ENCODE data around the gene KAT7. TPM values are rescaled to one million over a fixed set of nuclear protein-coding genes. Genes with fewer than 3 reads are reported as not detected.
A peak's percentile ranks its signal among the peaks of the same experiment; 100 is the strongest.
"Not testable (repeated sequence)": the region's sequence is repeated elsewhere in the genome, so short reads cannot be mapped to it uniquely, and the experiment has no call there.

KAT7 gene
- total RNA-seq, 3 donors from 2014 or later: 59.4 to 66.6 (median 63.8) TPM

DNA sequence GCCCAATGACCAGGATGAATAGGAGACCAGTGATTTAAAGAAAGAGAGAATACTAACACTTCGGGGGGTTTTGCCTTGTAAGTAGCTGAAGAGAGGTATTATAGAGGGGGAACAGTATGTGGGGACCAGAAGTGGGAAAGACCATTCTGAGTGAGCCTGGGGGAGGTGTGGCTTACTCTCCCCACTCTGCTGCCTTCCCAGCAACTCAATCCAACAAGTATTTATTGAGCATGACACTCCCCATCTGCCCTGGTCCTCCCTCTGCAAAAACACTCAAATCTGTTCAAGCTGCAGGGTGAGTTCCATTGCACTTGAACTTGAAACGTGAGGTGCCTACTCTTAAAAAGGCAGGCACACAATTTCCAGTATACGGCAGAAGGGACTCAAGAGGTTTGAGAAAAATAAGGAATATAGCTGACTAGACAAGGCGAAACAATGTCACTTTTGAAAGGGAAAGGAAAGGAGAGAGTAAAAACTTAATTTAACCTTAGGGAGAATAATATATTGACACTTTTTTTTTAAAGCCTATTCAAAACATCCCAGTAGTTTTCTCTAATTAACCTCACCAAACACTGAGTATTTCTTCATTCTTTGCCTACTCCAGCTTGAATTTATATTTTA is 32.7 kb upstream of the KAT7 start:
- ATAC-seq (no peak), DNase-seq (no peak)
- no peaks in the 10 kb centered on the region for H3K9me3 Mint-ChIP-seq
- no peak overlapping the region for H3K4me3 Mint-ChIP-seq
- no peaks in the 10 kb centered on the region for H3K27me3 Mint-ChIP-seq (ENCODE audit: low read depth)
- H3K4me1 Mint-ChIP-seq (ENCODE audit: low read depth): peaks cover 81% of the 10 kb centered on the region
- H3K36me3 Mint-ChIP-seq (ENCODE audit: insufficient read depth): peaks cover 10% of the 10 kb centered on the region

DNA sequence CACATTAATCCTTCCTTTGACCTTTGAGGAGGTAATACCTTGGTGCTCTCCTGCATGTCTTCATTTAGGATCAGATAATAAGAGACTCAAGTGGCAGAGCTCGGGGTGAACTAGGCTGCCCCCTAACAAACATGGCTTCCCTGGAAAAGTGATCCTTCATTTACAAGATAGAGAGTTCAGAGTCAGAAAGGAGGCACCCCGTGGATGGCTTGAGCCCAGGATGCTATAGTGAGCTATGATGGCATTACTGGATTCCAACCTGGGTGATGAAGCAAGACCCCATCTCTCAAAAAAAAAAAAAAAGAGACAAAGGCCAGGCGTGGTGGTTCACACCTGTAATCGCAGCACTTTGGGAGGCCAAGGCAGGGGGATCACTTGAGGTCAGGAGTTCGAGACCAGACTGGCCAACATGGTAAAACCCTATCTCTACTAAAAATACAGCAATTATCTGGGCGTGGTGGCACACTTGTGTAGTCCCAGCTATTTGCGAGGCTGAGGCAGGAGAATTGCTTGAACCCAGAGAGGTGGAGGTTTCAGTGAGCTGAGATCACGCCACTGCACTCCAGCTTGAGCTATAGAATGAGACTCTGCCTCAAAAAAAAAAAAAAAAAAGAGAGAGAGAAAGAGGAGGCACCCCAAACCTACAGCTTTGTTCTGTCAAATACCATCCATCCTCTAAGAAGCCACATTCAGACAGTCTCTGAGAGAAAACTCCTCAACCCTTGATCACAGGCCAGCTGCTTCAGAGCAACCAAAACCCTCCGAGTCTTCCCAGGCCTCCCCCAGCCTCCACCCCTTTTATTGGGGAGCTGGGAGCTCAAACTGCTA is 31.9 kb upstream of the KAT7 start:
- Mint-ChIP-seq H3K4me1 (ENCODE audit: low read depth) (peaks cover 87% of the 10 kb centered on the region), H3K36me3 (ENCODE audit: insufficient read depth) (peaks cover 10% of the 10 kb centered on the region)
- ATAC-seq: no peak

DNA sequence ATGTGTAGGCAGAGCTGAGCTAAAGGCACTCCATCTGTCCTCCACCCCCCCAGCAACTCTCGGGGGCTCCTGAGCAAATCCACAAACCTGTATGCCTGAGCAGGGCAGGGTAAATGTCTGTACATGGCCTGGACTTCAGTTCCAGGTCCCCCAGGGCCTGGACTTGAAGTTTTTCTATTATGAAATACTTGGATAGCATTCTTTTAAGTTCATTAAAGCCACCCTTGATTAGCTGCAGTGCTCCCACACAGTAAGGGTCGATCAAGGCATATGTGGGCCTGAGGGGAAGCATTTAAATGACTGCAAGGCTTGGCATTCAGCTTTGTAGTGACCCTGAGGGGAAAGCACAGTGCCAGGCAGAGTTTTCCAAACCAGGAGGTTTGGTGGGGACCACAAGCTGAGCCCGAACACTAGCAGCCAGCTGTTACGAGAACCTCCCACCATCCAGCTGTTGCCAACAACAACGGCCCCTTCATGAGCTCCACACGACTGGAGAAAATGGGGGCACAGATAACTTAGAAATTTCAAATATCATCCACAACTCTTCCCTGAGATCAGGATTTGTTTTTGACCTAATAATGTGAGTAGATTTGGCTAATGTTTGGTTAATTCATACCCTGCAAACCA is 31.2 kb upstream of the KAT7 start:
- Mint-ChIP-seq H3K36me3 (ENCODE audit: insufficient read depth) (peaks cover 10% of the 10 kb centered on the region), H3K27me3 (ENCODE audit: low read depth) (no peaks in the 10 kb centered on the region), H3K9me3 (no peaks in the 10 kb centered on the region), H3K4me1 (ENCODE audit: low read depth) (peaks cover 88% of the 10 kb centered on the region), H3K4me3 (no peak overlapping the region)
- no peak for DNase-seq
- ATAC-seq: no peak

More for the DNA sequence above, 31.9 kb upstream of the KAT7 start:
- no peak overlapping the region for H3K4me3 Mint-ChIP-seq
- no peaks in the 10 kb centered on the region for H3K27me3 Mint-ChIP-seq (ENCODE audit: low read depth)
- no peaks in the 10 kb centered on the region for H3K9me3 Mint-ChIP-seq
- no peak for DNase-seq

DNA sequence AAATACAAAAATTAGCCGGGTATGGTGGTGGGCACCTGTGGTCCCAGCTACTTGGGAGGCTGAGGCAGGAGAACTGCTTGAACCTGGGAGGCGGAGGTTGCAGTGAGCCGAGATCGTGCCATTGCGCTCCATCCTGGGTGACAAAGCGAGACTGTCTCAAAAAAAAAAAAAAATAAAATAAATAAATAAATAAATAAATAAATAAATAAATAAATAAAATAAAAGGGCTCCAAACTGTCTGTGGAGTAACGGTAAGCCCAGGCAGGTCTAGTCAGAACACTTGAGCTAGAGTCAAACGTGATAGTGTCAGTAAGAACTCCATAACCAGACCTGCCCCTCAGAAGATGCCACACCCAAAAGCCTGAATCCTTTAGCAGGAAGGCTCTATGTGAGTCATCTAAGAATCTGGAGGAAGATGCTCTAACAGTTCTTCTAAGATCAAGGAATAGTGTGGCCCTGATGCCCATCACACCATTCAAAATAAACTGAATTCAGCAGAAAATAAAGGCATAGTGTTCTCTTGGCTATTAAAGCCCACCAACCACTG is 29.9 kb upstream of the KAT7 start:
- peaks cover 83% of the 10 kb centered on the region for H3K4me1 Mint-ChIP-seq (ENCODE audit: low read depth)
- not testable (repeated sequence) for H3K9me3 Mint-ChIP-seq; H3K4me3 Mint-ChIP-seq; H3K27me3 Mint-ChIP-seq (ENCODE audit: low read depth); ATAC-seq; DNase-seq; H3K36me3 Mint-ChIP-seq (ENCODE audit: insufficient read depth)

DNA sequence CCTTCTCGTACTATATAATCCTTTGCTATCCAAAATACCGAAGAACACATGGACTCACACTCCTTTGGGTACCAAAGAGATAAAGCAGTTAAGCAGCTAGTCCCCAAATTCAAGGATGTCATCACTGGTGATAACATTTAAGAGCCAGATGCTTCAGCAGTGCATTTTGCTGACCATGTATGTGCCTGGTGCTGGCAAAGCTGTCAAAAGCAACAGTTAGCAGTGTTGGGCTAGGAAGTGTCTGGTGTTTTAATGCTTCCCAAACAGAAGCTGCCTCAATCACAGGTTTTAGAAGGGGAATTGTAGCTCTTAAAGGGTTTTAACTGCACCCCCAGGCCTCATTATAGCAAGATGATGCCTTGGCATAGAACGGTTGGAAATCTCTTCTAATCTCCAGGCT is 29.3 kb upstream of the KAT7 start:
- Mint-ChIP-seq H3K4me1 (ENCODE audit: low read depth) (peaks cover 79% of the 10 kb centered on the region), H3K36me3 (ENCODE audit: insufficient read depth) (peaks cover 10% of the 10 kb centered on the region), H3K9me3 (no peaks in the 10 kb centered on the region), H3K27me3 (ENCODE audit: low read depth) (no peaks in the 10 kb centered on the region), H3K4me3 (no peak overlapping the region)
- DNase-seq: no peak
- no peak for ATAC-seq

DNA sequence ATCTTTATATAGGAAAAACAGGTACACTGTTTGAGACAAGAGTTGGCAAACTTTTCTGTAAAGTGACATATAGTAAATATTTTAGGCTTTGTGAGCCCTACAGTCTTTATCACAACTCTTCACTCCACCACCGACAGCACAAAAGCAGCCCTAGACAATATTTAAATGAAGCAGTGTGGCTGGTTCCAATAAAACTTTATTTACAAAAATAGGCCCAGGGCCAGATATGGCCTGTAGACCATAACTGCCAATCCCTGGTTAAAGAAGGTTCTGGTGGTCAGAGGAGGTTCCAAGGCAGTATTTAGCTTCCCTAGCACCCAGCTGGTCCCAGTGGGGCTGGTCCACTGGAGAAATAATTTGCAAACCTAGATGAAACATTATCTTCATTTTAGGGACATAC is 28.2 kb upstream of the KAT7 start:
- Mint-ChIP-seq H3K36me3 (ENCODE audit: insufficient read depth) (peaks cover 10% of the 10 kb centered on the region), H3K9me3 (no peaks in the 10 kb centered on the region), H3K27me3 (ENCODE audit: low read depth) (no peaks in the 10 kb centered on the region), H3K4me3 (no peak overlapping the region), H3K4me1 (ENCODE audit: low read depth) (peaks cover 81% of the 10 kb centered on the region)
- ATAC-seq: no peak
- DNase-seq: no peak

DNA sequence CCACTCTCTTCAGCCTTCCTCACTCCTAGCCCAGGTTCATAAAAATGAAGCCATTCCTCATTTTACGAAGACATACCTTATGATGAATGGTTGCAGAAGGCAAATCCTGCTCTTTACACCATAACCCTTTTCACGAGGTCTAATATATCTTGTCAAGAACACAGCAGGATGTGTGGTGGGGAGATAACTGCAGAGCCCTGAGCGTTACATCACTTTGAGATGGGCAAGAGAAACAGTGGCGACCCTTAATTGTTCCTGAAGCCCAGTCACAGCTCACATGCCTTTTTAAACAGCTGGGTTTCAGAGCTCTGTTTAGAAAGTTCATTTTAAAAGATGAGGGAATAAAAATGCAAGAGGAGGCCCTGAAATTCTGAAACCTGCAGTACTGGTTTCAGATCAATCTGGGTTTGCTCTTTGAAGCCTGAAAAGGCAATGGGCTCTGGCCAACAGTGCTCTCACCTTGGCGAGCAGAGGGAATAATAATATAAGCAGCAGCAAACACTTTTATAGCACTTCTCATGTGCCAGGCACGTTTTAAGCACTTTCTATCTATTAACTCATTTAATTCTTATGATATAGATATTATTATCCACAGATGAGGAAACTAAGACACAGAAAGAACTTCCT is 27.4 kb upstream of the KAT7 start:
- H3K4me3 Mint-ChIP-seq: peak overlapping the region; percentile 13
- H3K27me3 Mint-ChIP-seq (ENCODE audit: low read depth): no peaks in the 10 kb centered on the region
- H3K9me3 Mint-ChIP-seq: no peaks in the 10 kb centered on the region
- DNase-seq (no peak), ATAC-seq (no peak)
- H3K4me1 Mint-ChIP-seq (ENCODE audit: low read depth): peaks cover 77% of the 10 kb centered on the region
- H3K36me3 Mint-ChIP-seq (ENCODE audit: insufficient read depth): peaks cover 10% of the 10 kb centered on the region

DNA sequence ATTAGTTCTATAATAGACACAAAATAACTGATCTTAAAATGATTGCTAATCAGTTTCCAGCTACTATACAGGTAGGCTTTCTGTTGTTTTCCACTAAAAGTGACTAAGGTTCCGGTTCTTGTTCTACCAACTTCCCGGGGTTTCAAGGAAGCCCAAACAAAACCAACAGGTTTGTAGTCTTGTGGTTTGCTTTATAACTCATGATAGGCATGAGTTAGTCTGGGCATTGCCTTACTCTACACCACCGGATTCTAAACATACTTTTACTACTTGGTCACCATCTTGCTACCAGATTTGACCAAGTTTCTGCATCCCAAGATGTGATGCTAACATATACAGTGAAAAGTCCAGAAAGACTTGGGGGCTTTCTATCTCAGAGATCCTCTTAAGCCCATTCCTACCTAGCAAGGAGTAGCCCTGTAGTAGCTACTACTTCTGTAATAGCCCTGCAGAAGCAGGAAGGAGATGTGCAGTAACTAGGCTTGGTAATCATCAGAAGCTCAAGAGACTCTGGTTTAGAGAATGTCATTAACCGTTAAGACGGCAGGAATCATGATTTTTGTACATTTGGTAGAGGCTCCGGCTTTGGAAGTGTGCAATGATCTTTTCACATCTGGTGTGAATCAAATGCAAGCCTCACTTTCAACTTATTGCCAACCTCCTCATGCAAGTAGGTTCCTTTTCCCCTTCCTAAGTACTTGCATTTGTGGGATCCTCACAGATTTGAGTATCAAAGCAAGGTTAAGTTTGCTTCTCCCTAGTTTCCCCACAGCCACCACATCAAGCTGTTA is 26.1 kb upstream of the KAT7 start:
- Mint-ChIP-seq H3K9me3 (no peaks in the 10 kb centered on the region), H3K27me3 (ENCODE audit: low read depth) (no peaks in the 10 kb centered on the region), H3K36me3 (ENCODE audit: insufficient read depth) (peaks cover 7% of the 10 kb centered on the region), H3K4me3 (peak overlapping the region; percentile 92), H3K4me1 (ENCODE audit: low read depth) (peaks cover 65% of the 10 kb centered on the region)
- DNase-seq (no peak), ATAC-seq (no peak)

DNA sequence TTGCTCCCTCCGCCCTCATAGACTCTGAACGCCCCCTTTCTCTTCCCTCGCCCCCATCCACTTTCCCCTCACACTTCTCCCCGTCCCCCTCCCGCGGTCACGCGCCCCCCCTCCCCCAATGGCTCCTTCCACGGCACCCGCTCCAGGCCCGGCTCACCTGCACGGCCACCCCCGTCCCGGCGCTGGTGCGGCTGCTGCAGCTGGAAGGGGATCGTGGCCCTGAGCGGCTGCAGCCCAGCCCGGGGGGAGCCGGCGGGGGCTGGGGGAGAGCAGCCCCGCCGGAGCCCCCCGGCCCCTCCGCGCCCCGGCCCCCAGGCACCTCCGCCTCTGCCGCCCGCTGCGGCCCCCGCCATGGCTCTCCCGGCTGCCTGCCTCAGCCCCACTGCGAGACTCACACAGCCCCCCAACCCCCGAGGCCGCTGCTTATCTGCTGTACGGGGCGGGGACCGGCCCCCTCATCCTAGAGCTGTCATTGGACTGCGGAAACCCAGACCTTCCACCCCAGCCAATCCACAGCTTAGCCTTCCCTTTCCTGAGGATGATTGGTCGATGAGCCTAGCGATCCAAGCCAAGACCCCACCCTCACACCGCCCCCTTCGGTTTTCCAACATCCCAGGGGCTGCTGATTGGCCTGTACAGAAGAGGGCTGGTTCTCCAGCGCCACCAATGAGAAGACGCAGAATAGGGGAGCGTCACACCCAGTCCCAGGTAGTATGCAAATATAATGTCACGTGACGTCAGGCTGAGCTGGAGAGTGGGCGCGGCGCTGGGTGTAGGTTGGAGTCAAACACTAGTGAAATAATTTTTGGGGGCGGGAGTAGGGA is 24.5 kb upstream of the KAT7 start, which contains the start of gene FAM117A:
Gene FAM117A (minus strand): TSS at position 397 of the 824 bp plus-strand sequence. CDS start 44 bp downstream, at position 353.
- no peaks in the 10 kb centered on the region for H3K27me3 Mint-ChIP-seq (ENCODE audit: low read depth)
- peaks cover 2% of the 10 kb centered on the region for H3K36me3 Mint-ChIP-seq (ENCODE audit: insufficient read depth)
- H3K9me3 Mint-ChIP-seq: no peaks in the 10 kb centered on the region
- peak; percentile 92 for DNase-seq
- H3K4me3 Mint-ChIP-seq: peak within 1 kb of the TSS; percentile 92
- H3K4me1 Mint-ChIP-seq (ENCODE audit: low read depth): peaks cover 53% of the 10 kb centered on the region
- peak; percentile 95 for ATAC-seq

DNA sequence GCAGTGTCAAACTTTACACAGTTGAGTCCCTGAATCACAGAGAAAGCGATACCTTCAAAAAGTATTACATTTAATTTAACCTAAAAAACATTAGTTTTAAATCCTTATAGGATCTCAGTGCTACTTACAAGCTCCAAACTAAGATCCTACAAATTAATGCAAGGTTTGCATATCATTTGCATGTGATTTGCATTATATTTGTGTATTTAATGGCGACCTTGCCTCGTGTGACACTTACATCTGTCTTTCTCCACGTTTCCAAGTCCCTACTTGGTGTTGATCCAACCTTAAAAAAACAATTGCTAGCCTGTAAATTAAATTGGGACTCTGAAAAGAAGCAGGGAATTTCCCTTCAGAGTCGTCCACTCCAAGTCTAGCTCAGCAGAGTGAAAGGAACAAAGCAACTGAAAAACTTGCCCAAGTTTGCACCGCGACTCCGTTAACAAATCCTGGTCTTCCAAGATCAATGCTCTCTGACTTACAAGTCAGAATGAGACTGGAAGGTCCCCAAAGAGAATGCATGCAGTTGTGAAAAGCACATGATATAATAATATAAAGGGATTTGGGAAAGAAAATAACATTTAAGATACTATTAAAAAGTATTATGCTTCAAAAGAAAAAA is 23.8 kb upstream of the KAT7 start:
- Mint-ChIP-seq H3K9me3 (no peaks in the 10 kb centered on the region), H3K4me3 (peak overlapping the region; percentile 87), H3K36me3 (ENCODE audit: insufficient read depth) (peaks cover 2% of the 10 kb centered on the region), H3K4me1 (ENCODE audit: low read depth) (peaks cover 46% of the 10 kb centered on the region), H3K27me3 (ENCODE audit: low read depth) (no peaks in the 10 kb centered on the region)
- DNase-seq (no peak), ATAC-seq (no peak)

DNA sequence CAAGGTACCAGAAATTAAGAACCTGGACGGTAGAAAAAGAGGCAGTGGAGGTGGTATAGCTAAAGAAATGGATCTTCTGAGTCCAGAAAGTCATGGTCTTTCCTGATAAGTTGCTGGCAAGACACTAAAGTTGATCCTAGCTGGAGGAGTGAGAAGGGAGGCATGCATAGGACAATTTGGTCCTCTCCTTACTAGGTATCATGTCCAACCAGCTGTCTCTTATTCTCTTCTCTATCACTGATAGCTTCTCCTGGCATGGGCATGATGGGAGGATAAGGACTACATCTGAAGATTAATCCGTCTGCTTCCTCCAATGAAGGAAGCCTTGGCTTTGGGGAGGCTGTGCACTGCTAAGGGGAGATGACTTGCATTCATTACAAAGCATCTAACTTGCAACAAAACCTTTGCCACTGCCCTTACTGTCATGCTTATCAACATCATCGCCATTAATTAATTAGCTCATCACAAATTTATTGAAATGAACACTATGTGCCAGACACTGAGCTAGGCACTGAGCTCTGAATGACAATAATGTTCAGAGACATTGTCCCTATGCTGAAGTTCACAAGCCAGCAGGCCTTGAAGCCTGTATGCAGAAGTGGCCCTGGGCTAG is 21.5 kb upstream of the KAT7 start:
- no peak for DNase-seq
- ATAC-seq: no peak
- H3K4me1 Mint-ChIP-seq (ENCODE audit: low read depth): peaks cover 24% of the 10 kb centered on the region
- no peak overlapping the region for H3K4me3 Mint-ChIP-seq
- H3K36me3 Mint-ChIP-seq (ENCODE audit: insufficient read depth): no peaks in the 10 kb centered on the region
- H3K27me3 Mint-ChIP-seq (ENCODE audit: low read depth): no peaks in the 10 kb centered on the region
- H3K9me3 Mint-ChIP-seq: no peaks in the 10 kb centered on the region

DNA sequence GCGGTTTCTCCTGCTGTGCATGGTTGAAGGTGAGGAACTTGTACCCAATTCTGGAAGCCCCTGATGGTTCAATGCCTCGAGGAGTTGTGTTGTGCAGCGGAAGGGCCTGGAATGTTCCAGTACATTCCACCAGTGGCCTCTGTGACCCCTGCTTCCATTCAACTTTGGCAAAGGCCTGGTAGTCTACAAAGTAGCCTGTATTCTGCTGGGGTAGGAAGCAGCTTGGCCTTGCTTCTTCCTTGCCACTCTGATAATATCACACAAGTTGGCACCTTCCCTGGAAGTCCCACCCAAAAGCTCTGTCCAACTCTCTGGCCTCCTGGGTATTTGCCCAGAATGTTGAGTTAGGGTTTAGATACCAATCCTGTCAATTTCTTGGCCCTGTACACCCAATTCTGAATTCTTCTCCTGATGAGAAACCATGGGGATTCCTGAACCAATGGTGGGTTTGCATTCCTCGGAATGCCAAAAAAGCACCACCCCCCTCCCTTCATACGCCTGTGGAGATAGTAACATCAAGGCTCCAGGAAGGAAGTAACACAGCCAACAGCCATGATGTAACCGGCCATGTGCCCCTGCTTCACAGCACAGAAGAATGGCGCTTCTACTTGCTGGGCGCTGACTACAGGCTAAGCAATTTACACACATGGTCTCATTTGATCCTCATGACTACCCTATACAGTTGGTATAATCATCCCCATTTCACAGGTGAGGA is 12.8 kb upstream of the KAT7 start:
- Mint-ChIP-seq H3K27me3 (ENCODE audit: low read depth) (no peaks in the 10 kb centered on the region), H3K4me1 (ENCODE audit: low read depth) (peaks cover 8% of the 10 kb centered on the region), H3K36me3 (ENCODE audit: insufficient read depth) (no peaks in the 10 kb centered on the region), H3K9me3 (no peaks in the 10 kb centered on the region), H3K4me3 (no peak overlapping the region)
- ATAC-seq (no peak), DNase-seq (no peak)

Data from activated T-cell treated with anti-CD3 and anti-CD28 coated beads, Interleukin-2, amount 50 U/mL, for 4 hours (primary cell).